GM10266 (cell line): ENCODE measurements around the gene EVPL.

Experiments used
- DNase-seq: peaks from one replicate; pipeline ENCODE4 v3.0.0; 2012; ENCODE audit errors: extremely low spot score
- CTCF ChIP-seq: IDR thresholded peaks from 2 replicates; pipeline ENCODE4 v1.5.1; 2012; ENCODE audit warnings: mild to moderate bottlenecking, low read depth; ENCODE audit not compliant: control insufficient read depth, insufficient read depth; ENCODE audit errors: missing control alignments

EVPL gene

GRCh38 chr17:76051561-76051960, 24.5 kb upstream of the EVPL start:
- no peak for TF ChIP-seq CTCF
- no peak for DNase-seq

GRCh38 chr17:76050538-76051467, 23.7 kb upstream of the EVPL start:
- no peak for DNase-seq
- no peak for TF ChIP-seq CTCF

- no peak for TF ChIP-seq CTCF
- DNase-seq: no peak
These were observed 22.9 kb upstream of the EVPL start for GRCh38 chr17:76049836-76050537.

GRCh38 chr17:76049239-76049638, 22.1 kb upstream of the EVPL start:
- DNase-seq: no peak
- TF ChIP-seq CTCF: no peak

- no peak for DNase-seq
- TF ChIP-seq CTCF: no peak
These were observed 21.6 kb upstream of the EVPL start for GRCh38 chr17:76048711-76049110.

- DNase-seq: no peak
- no peak for TF ChIP-seq CTCF
These were observed 21.0 kb upstream of the EVPL start for GRCh38 chr17:76048025-76048605.
